Cardiac muscle cell (in vitro differentiated cells and primary cell): Measurements from ENCODE around the gene BIRC6. TPM values are rescaled to one million over a fixed set of nuclear protein-coding genes. Genes with fewer than 3 reads are reported as not detected.
A peak's percentile ranks its signal among the peaks of the same experiment; 100 is the strongest.
"Not testable (repeated sequence)": the region's sequence is repeated elsewhere in the genome, so short reads cannot be mapped to it uniquely, and the experiment has no call there.

Experiments
- DNase-seq, 2 donors: peaks; one replicate each; pipeline versions ENCODE4 v3.0.0 to v3.0.0-alpha.2; 2010 to 2017; ENCODE audit warnings: low read depth in 1 of 2, low spot score in 1 of 2
- H3K27ac ChIP-seq: fragments of 200-600 bp; sonication (generic); 2 replicates; pipeline ENCODE4 v1.5.1; 2016
- H3K27me3 ChIP-seq: fragments of 200-600 bp; sonication (generic); 2 replicates; pipeline ENCODE4 v1.6.0; 2016; ENCODE audit warnings: control low read depth
- H3K36me3 ChIP-seq: fragments of 200-600 bp; sonication (generic); 2 replicates; pipeline ENCODE4 v1.5.1; 2016; ENCODE audit warnings: control low read depth
- H3K4me1 ChIP-seq: fragments of 200-600 bp; sonication (generic); 2 replicates; pipeline ENCODE4 v1.8.1; 2017; ENCODE audit warnings: low read depth, mild to moderate bottlenecking, mixed run types
- H3K4me3 ChIP-seq: fragments of 200-600 bp; sonication (generic); 2 replicates; pipeline ENCODE4 v1.5.1; 2016; ENCODE audit warnings: mild to moderate bottlenecking
- H3K9me3 ChIP-seq: fragments of 200-600 bp; sonication (generic); 2 replicates; pipeline ENCODE4 v1.5.1; 2017; ENCODE audit warnings: low read depth, mild to moderate bottlenecking, control low read depth
- polyA plus RNA-seq: library from polyadenylated mRNA; unstranded; fragments of >200 nt; fragmentation: Nextera tagmentation; extraction: Ambion mirVana; gene quantifications from 2 replicates; pipeline ENCODE4 v1.2.1, GENCODE V29; 2016
- total RNA-seq: library from RNA; depleted of rRNA; stranded (reverse); fragments of >200 nt; gene quantifications from 2 replicates; pipeline ENCODE4 v1.2.3, GENCODE V29; 2016
- TF ChIP-seq, protein P1 (sequence below): IDR thresholded peaks from 2 replicates; pipeline ENCODE4 v1.5.1; 2012; ENCODE audit warnings: low read depth, mild to moderate bottlenecking, low read length

Gene BIRC6
- total and polyA plus RNA-seq, 2 experiments from 2014 or later: 25.0 to 89.9 TPM

DNA sequence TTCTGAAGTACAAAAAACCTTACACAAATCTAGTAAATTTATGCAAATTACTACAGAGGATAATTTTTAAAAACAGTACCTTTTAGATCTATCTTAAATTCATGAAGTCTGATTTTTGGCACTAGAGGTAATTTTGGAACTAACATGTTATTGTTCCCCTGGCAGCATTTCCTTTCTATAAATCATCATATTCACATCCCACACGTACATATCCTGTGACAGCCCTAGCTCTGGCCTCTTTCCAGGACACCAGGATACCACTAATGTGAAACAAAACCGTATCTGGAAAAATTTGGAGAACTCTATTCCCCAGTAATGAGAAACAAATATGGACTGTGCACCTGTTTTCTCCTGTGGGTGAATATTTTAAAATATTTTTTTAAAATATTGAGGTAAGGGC lies 14.0 kb upstream of the BIRC6 start:
- Histone ChIP-seq H3K27ac (no peak overlapping the region), H3K36me3 (no peaks in the 10 kb centered on the region), H3K9me3 (no peaks in the 10 kb centered on the region), H3K4me1 (no peaks in the 10 kb centered on the region), H3K4me3 (no peak overlapping the region), H3K27me3 (no peaks in the 10 kb centered on the region)
- TF ChIP-seq, protein P1, sequence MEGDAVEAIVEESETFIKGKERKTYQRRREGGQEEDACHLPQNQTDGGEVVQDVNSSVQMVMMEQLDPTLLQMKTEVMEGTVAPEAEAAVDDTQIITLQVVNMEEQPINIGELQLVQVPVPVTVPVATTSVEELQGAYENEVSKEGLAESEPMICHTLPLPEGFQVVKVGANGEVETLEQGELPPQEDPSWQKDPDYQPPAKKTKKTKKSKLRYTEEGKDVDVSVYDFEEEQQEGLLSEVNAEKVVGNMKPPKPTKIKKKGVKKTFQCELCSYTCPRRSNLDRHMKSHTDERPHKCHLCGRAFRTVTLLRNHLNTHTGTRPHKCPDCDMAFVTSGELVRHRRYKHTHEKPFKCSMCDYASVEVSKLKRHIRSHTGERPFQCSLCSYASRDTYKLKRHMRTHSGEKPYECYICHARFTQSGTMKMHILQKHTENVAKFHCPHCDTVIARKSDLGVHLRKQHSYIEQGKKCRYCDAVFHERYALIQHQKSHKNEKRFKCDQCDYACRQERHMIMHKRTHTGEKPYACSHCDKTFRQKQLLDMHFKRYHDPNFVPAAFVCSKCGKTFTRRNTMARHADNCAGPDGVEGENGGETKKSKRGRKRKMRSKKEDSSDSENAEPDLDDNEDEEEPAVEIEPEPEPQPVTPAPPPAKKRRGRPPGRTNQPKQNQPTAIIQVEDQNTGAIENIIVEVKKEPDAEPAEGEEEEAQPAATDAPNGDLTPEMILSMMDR: no peak
- DNase-seq: peak in 1 of 2 donors; percentile 66

DNA sequence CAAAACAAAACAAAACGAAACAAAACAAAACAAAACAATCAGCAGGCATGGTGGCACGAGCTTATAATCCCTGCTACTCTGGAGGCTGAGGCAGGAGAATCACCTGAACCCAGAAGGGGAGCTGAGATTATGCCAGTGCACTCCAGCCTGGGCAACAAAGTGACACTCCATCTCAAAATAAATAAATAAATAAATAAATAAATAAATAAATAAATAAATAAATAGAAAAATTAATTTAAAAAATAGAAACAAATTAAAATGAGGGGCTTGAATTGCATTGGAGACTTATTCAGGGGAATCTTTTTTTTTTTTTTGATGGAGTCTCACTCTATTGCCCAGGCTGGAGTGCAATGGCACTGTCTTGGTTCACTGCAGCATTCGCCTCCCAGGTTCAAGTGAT lies 6.0 kb upstream of the BIRC6 start:
- not testable (repeated sequence) for DNase-seq, H3K36me3 ChIP-seq, H3K9me3 ChIP-seq, H3K4me1 ChIP-seq, H3K27ac ChIP-seq, H3K27me3 ChIP-seq, H3K4me3 ChIP-seq

DNA sequence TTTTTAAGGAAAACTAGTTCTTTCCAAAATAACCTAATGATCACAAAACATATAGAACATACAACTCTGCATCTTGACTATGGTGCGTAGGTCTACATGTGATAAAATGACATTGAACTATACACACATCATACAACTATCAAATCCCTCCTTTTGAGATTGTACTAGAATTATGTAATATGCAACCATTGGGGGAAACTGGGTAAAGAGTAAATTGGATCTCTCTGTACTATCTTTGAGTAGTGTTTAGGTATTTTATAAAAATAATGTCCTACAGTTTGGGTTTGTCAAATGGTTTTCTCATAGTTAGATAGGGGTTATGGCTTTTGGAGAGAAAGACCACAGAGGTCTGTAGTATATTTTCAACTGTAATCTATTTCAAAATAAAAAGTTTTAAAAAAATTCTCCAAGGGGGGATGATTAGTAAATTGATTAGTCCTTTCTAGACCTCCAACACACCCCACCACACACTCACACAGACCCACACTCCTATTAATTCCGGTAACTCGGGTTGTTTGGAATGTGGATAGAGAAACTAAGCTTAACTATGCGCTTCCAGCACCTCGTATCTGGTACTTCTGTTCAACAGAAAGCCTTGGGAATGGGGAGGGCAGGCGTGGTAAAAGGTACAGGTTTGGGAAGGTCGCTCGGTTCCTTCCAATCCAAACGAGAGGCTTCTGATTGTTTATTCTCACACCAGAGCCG lies 695 bp upstream of the BIRC6 start:
- Histone ChIP-seq H3K9me3 (no peaks in the 10 kb centered on the region), H3K4me3 (peak overlapping the region; percentile 91), H3K4me1 (peaks cover 9% of the 10 kb centered on the region), H3K27me3 (no peaks in the 10 kb centered on the region), H3K27ac (peak overlapping the region; percentile 94), H3K36me3 (no peaks in the 10 kb centered on the region)
- no peak for DNase-seq
- TF ChIP-seq, protein P1: no peak

DNA sequence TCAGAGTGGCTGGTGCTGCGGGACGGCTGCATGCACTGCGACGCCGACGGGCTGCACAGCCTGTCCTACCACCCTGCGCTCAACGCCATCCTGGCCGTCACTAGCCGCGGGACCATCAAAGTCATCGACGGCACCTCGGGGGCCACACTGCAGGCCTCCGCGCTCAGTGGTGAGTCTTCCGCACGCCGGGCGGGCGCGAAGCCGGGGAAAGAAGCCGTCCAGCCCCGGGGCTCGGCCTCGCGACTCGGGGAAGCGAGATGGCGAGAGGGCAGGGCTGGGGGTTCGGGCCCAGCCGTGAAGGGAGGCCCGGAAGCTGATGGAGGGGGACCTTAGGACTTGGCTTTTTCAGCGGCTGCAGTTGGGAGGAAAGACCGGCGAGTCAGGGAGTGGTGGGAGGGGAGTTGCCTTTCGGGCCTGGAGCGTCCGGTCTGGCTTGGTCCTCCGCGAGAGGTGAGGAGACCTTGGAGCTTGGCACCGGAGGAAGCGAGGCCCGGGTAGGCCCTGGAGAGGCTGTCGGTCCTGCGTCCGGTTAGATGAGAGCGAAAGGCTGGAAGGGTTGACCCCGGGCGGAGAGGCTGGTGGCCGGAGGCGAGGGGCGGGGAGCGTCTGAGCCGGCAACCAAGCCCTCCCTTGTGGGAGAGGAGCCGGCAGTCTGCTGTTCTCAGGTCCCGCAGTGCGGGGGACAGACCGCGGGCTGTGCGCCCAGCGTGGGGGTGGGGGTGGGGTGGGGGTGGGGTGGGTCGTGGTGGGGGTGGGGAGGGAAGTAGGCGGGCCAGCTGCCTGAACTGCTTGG lies 691 bp downstream of the BIRC6 start:
- Histone ChIP-seq H3K4me1 (peaks cover 9% of the 10 kb centered on the region), H3K4me3 (peak overlapping the region; percentile 91), H3K27me3 (no peaks in the 10 kb centered on the region), H3K27ac (peak overlapping the region; percentile 94), H3K9me3 (no peaks in the 10 kb centered on the region), H3K36me3 (no peaks in the 10 kb centered on the region)
- peak; percentile 53 to 62 for DNase-seq
- TF ChIP-seq, protein P1: no peak

DNA sequence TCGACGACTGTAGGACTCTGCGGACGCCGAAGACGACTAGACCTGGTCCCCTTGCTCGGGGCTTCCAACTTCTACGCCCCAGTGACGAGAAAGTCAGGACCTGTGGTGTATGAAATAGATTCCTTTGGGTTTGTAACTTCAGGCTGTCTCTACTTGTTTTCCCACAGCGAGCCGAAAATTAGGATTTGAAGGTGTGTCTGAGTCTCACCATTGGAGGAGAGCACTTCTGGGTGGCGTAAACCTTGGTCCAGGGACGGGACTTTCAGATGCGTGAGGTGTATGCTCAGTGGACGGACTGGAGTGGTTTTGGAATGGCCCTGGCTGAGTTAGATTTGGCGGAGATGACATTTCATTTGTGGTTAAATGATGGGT lies 1.3 kb downstream of the BIRC6 start:
- H3K27ac ChIP-seq: peak overlapping the region; percentile 94
- DNase-seq: peak in 1 of 2 donors; percentile 17

More for the DNA sequence above, 1.3 kb downstream of the BIRC6 start:
- Histone ChIP-seq H3K36me3 (no peaks in the 10 kb centered on the region), H3K4me1 (peaks cover 9% of the 10 kb centered on the region), H3K4me3 (peak overlapping the region; percentile 91), H3K27me3 (no peaks in the 10 kb centered on the region), H3K9me3 (no peaks in the 10 kb centered on the region)
- TF ChIP-seq, protein P1: no peak
